CD4-positive, alpha-beta memory T cell (primary cell): Measurements from ENCODE around the gene ECM2. TPM values are rescaled to one million over a fixed set of nuclear protein-coding genes. Genes with fewer than 3 reads are reported as not detected.

Source experiments
- CTCF ChIA-PET: fragments of 350-600 bp; sonication (Branson Sonifier 250); formaldehyde crosslinking; loops from one replicate; lab custom pipeline; 2021; ENCODE audit warnings: inconsistent platforms; ENCODE audit not compliant: partially characterized antibody; lab: Charles Lee
- POLR2A ChIA-PET: fragments of 350-600 bp; sonication (Branson Sonifier 250); formaldehyde crosslinking; loops from one replicate; lab custom pipeline; 2021; ENCODE audit not compliant: partially characterized antibody; lab: Charles Lee
- DNase-seq, 5 donors: peaks; one replicate each; pipeline versions ENCODE4 v3.0.0 to v3.0.0-alpha.2; 2020 to 2022; ENCODE audit warnings: mixed read lengths in 1 of 5
- H3K27ac ChIP-seq: one replicate; pipeline ENCODE4 v1.7.0; 2013; ENCODE audit warnings: low read depth, low read length
- H3K27me3 ChIP-seq: 2 replicates; pipeline ENCODE4 v1.7.0; 2013; ENCODE audit warnings: mild to moderate bottlenecking, low read length, moderate library complexity; ENCODE audit not compliant: insufficient read depth
- H3K36me3 ChIP-seq: 2 replicates; pipeline ENCODE4 v1.7.0; 2013; ENCODE audit warnings: mild to moderate bottlenecking, low read length, moderate library complexity; ENCODE audit not compliant: insufficient read depth
- H3K4me1 ChIP-seq: 2 replicates; pipeline ENCODE4 v1.7.0; 2013; ENCODE audit warnings: mild to moderate bottlenecking, low read length, moderate library complexity; ENCODE audit not compliant: insufficient read depth
- H3K4me3 ChIP-seq, 2 donors: one replicate each; pipeline ENCODE4 v1.7.0; 2013; ENCODE audit warnings: low read length in 2 of 2, mild to moderate bottlenecking in 1 of 2
- H3K9me3 ChIP-seq, 2 donors: one replicate each; pipeline ENCODE4 v1.7.0; 2013; ENCODE audit warnings: low read length in 2 of 2, control low read depth in 1 of 2; ENCODE audit not compliant: control insufficient read depth in 1 of 2
- H3K27ac Mint-ChIP-seq, 7 donors: one replicate each; pipeline ENCODE4 v1.8.0; 2020 to 2021; ENCODE audit warnings: mixed read lengths in 7 of 7, mild to moderate bottlenecking in 6 of 7, inconsistent platforms in 3 of 7, moderate library complexity in 3 of 7
- H3K27me3 Mint-ChIP-seq, 2 donors: one replicate each; pipeline ENCODE4 v1.8.0; 2020 to 2021; ENCODE audit warnings: mixed read lengths in 2 of 2
- H3K36me3 Mint-ChIP-seq, 2 donors: one replicate each; pipeline ENCODE4 v1.8.0; 2020 to 2021; ENCODE audit warnings: mixed read lengths in 2 of 2, inconsistent platforms in 1 of 2, mild to moderate bottlenecking in 1 of 2
- H3K4me1 Mint-ChIP-seq, 4 donors: one replicate each; pipeline ENCODE4 v1.8.0; 2020 to 2021; ENCODE audit warnings: mixed read lengths in 4 of 4, mild to moderate bottlenecking in 1 of 4
- H3K4me3 Mint-ChIP-seq, 8 donors: one replicate each; pipeline ENCODE4 v1.8.0; 2020 to 2021; ENCODE audit warnings: mixed read lengths in 8 of 8, mild to moderate bottlenecking in 7 of 8, moderate library complexity in 6 of 8, inconsistent platforms in 3 of 8
- H3K9me3 Mint-ChIP-seq, 8 donors: one replicate each; pipeline ENCODE4 v1.8.0; 2020 to 2021; ENCODE audit warnings: mixed read lengths in 8 of 8, mild to moderate bottlenecking in 5 of 8, inconsistent platforms in 3 of 8, moderate library complexity in 1 of 8
- intact Hi-C: fragments of 100-400 bp; cut with micrococcal nuclease; formaldehyde crosslinking; loops from one replicate; pipeline ENCODE4 v1.15.1; 2023
- polyA plus RNA-seq, 2 donors: library from polyadenylated mRNA; unstranded; fragments of 300-500 nt; fragmentation: Illumina TruSeq; gene quantifications; one replicate each; pipeline ENCODE4 v1.2.3, GENCODE V29; 2021
- total RNA-seq, 2 experiments: library from RNA; stranded (reverse); gene quantifications; one replicate each; pipeline ENCODE4 v1.2.3, GENCODE V29; 2021

Gene ECM2
- total and polyA plus RNA-seq, 4 experiments from 2014 or later: not detected

DNA sequence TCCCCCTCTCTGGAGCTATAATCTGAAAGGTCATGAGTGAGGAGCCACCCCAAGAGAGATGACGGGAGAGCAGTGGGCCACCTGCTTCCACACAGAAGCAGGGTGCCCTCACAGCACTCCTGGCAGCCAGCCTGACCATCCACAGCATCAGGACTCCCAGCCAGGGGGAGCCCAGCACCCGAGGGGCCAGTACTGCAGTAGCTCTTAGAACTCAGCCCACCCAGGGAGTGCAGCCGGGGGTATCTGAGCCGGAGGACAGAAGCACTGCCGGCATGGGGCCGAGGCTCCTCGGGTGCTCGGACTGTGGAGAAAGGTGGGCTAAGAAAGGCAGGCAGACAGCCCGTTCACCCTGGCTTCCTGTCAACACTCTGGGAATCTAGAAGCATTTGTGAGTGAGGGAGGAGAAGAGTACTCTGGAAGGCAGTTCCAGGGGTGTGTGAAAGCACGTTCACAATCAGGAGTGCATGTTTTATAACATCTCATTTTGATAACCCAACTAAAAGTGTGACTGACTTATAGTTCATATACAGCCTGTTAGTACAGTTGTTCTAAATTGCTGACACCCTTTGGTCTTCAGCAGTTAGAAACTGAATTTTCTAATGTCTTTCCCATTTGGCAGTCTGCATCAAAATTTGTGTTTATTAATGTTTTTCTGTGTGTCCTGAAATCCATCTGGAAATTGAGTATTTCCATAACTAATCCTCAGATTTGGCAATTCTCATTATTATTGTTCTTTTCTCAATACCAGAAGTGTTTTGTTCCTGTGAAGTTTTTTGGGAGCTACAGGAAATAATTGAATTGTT is 27.6 kb downstream of the ECM2 start:
- intact Hi-C loops: no loop called here
- Mint-ChIP-seq H3K4me1 (peaks cover 0 to 4% (median 2%) of the 10 kb centered on the region in 4 donors), H3K9me3 (peaks cover 0 to 3% (median 0%) of the 10 kb centered on the region in 8 donors), H3K27me3 (no peaks in the 10 kb centered on the region), H3K4me3 (no peak overlapping the region), H3K36me3 (no peaks in the 10 kb centered on the region), H3K27ac (no peak overlapping the region)
- ChIA-PET CTCF (no interaction called here), POLR2A (no interaction called here)
- no peak for DNase-seq
- Histone ChIP-seq H3K4me1 (no peaks in the 10 kb centered on the region), H3K27me3 (no peaks in the 10 kb centered on the region), H3K36me3 (no peaks in the 10 kb centered on the region), H3K27ac (no peak overlapping the region), H3K9me3 (no peaks in the 10 kb centered on the region), H3K4me3 (no peak overlapping the region)

DNA sequence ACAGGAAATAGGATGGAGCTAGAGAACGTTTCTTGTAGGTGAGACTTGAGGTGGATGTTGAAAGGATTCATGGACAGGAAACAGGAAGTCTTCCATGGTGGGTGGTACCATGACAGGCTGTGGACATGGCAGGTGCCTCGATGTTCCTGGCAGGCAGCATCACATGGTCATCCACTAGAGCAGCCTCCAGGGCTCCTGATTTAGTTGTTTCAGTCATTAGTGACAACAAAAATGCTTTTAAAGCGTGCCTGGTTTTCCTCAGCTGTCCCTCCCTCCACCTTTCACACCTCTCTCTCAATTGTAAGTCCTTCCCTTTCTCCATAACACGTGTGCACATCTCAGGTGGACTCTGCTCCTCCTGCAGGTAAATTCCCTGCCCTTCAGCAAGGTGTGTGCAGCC is 28.3 kb downstream of the ECM2 start:
- H3K4me3 ChIP-seq: no peak overlapping the region
- H3K9me3 Mint-ChIP-seq: peaks cover 0 to 3% (median 0%) of the 10 kb centered on the region in 8 donors
- H3K9me3 ChIP-seq: no peaks in the 10 kb centered on the region
- intact Hi-C loops: no loop called here
- H3K36me3 Mint-ChIP-seq: no peaks in the 10 kb centered on the region
- H3K27ac ChIP-seq: no peak overlapping the region
- H3K4me3 Mint-ChIP-seq: no peak overlapping the region
- no peaks in the 10 kb centered on the region for H3K27me3 ChIP-seq
- CTCF ChIA-PET: no interaction called here
- POLR2A ChIA-PET: no interaction called here
- DNase-seq: no peak
- H3K4me1 Mint-ChIP-seq: peaks cover 0 to 4% (median 2%) of the 10 kb centered on the region in 4 donors
- no peaks in the 10 kb centered on the region for H3K27me3 Mint-ChIP-seq
- no peak overlapping the region for H3K27ac Mint-ChIP-seq
- no peaks in the 10 kb centered on the region for H3K4me1 ChIP-seq
- no peaks in the 10 kb centered on the region for H3K36me3 ChIP-seq

DNA sequence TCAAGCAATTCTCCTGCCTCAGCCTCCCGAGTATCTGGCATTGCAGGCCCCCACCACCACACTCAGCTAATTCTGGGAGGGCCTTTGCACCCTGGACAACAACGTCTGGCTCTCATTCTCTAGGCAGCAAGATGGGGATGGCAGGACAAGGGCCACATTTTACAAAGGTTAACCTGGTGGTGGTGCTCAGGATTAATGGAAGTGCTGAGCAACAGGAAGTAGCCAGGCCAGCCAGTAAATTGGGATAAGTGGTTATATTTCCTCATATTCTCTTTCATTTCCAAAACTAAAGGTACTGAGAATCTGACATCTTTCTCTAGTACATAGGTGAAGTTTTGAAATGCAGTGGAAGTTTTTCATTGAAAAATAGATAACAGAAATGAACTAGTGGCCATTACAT is 28.8 kb downstream of the ECM2 start:
- H3K36me3 Mint-ChIP-seq: no peaks in the 10 kb centered on the region
- Histone ChIP-seq H3K4me3 (no peak overlapping the region), H3K4me1 (no peaks in the 10 kb centered on the region), H3K36me3 (no peaks in the 10 kb centered on the region), H3K27me3 (no peaks in the 10 kb centered on the region), H3K27ac (no peak overlapping the region), H3K9me3 (no peaks in the 10 kb centered on the region)
- H3K27ac Mint-ChIP-seq: peak overlapping the region in 1 of 7 donors; percentile 67
- peaks cover 0 to 3% (median 0%) of the 10 kb centered on the region in 8 donors for H3K9me3 Mint-ChIP-seq
- no peaks in the 10 kb centered on the region for H3K27me3 Mint-ChIP-seq
- H3K4me3 Mint-ChIP-seq: no peak overlapping the region
- CTCF ChIA-PET: no interaction called here
- POLR2A ChIA-PET: no interaction called here
- no peak for DNase-seq
- peaks cover 0 to 4% (median 2%) of the 10 kb centered on the region in 4 donors for H3K4me1 Mint-ChIP-seq
- intact Hi-C loops: no loop called here

DNA sequence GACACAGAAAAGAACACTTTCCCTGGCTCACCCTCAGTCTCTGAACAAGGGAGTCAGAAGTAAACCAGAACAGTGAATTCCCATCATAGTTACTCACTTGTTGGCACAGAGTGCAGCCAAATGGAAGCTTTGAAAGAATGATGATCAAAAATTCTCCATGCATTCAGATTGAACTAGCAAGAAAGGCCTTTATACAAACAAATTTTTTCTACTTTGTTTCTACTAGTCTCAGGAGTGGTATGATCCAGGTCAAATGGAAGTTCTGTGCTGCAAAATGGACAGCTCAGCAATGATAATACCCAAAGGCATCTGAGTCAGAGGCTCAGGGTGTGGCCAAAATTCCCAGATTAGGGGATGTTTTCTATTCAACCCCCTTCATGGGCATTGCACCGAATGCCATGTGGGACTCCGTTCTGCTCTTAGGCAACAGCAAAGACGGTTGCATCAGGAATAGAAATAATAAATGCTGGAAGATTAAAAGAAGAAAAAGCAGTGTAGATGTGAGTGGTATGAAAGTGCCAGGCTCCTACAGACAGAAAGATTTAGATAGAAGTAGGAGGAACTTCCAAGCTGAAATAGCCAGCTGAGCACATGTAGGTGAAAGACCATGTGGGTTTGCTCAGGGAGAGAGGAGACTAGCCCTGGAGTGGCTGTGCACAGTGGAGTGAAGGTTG is 29.5 kb downstream of the ECM2 start:
- ChIA-PET POLR2A (no interaction called here), CTCF (no interaction called here)
- peaks cover 0 to 3% (median 0%) of the 10 kb centered on the region in 8 donors for H3K9me3 Mint-ChIP-seq
- no peak overlapping the region for H3K4me3 Mint-ChIP-seq
- Histone ChIP-seq H3K36me3 (no peaks in the 10 kb centered on the region), H3K4me3 (no peak overlapping the region), H3K27ac (no peak overlapping the region), H3K9me3 (no peaks in the 10 kb centered on the region), H3K4me1 (no peaks in the 10 kb centered on the region), H3K27me3 (no peaks in the 10 kb centered on the region)
- H3K27ac Mint-ChIP-seq: no peak overlapping the region
- no peaks in the 10 kb centered on the region for H3K27me3 Mint-ChIP-seq
- no peaks in the 10 kb centered on the region for H3K36me3 Mint-ChIP-seq
- H3K4me1 Mint-ChIP-seq: peaks cover 0 to 4% (median 2%) of the 10 kb centered on the region in 4 donors
- no peak for DNase-seq
- intact Hi-C loops: no loop called here

DNA sequence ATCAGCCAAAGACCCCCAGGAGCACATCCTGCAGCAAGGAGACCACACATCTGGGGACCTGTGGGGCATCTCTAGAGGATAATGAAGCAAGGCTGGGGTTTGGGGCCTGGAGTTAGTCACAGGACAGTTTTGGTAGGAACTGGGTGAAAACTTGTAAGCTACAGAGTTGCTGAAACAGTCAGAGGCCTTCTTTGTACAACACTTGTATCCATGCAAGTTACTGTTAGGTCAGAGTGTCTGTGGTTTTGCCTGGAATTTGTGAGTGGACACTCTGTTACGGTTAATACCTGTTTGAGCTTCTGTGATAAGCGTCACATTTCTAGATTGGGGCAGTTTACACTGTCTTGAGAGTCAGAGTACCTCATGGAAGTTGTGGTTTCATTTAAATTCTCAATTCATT is 30.9 kb downstream of the ECM2 start:
- Histone ChIP-seq H3K4me3 (no peak overlapping the region), H3K4me1 (no peaks in the 10 kb centered on the region), H3K27ac (no peak overlapping the region), H3K36me3 (no peaks in the 10 kb centered on the region), H3K27me3 (no peaks in the 10 kb centered on the region), H3K9me3 (no peaks in the 10 kb centered on the region)
- DNase-seq: no peak
- no peak overlapping the region for H3K4me3 Mint-ChIP-seq
- POLR2A ChIA-PET: no interaction called here
- CTCF ChIA-PET: no interaction called here
- intact Hi-C loops: loop anchor here (5.0 kb wide), 1 partner anchor 287 kb away; no protein-coding TSS in a partner anchor
- no peaks in the 10 kb centered on the region for H3K36me3 Mint-ChIP-seq
- no peaks in the 10 kb centered on the region for H3K27me3 Mint-ChIP-seq
- H3K27ac Mint-ChIP-seq: no peak overlapping the region
- peaks cover 0 to 4% (median 2%) of the 10 kb centered on the region in 4 donors for H3K4me1 Mint-ChIP-seq
- peaks cover 0 to 3% (median 0%) of the 10 kb centered on the region in 8 donors for H3K9me3 Mint-ChIP-seq

DNA sequence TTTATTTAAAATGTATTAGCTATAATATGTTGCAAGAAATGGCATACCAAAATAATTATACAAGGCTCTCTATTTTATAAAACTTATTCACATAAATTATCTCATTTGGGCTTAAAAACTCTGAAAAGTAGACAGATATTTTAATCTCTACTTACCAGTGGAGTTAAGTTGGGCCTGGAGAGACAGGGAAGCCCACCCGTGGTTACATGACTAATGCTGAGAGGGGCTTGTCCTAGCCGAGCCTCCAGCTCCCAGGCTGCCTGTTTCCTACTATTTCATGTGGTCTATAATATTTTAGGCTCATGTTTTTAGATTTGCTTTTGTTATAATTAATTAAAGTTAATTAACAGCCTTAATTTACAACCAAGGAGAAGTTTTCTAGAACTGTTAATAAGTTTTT is 32.6 kb downstream of the ECM2 start:
- H3K4me1 Mint-ChIP-seq: peaks cover 0 to 4% (median 2%) of the 10 kb centered on the region in 4 donors
- no peak overlapping the region for H3K27ac ChIP-seq
- no peaks in the 10 kb centered on the region for H3K27me3 Mint-ChIP-seq
- H3K27ac Mint-ChIP-seq: no peak overlapping the region
- no peak overlapping the region for H3K4me3 ChIP-seq
- no peaks in the 10 kb centered on the region for H3K9me3 ChIP-seq
- ChIA-PET POLR2A (no interaction called here), CTCF (no interaction called here)
- no peaks in the 10 kb centered on the region for H3K27me3 ChIP-seq
- no peak for DNase-seq
- intact Hi-C loops: loop anchor here (5.0 kb wide), 1 partner anchor 289 kb away; no protein-coding TSS in a partner anchor
- no peaks in the 10 kb centered on the region for H3K36me3 ChIP-seq
- H3K9me3 Mint-ChIP-seq: peaks cover 0 to 3% (median 0%) of the 10 kb centered on the region in 8 donors
- H3K36me3 Mint-ChIP-seq: no peaks in the 10 kb centered on the region
- no peak overlapping the region for H3K4me3 Mint-ChIP-seq
- no peaks in the 10 kb centered on the region for H3K4me1 ChIP-seq

DNA sequence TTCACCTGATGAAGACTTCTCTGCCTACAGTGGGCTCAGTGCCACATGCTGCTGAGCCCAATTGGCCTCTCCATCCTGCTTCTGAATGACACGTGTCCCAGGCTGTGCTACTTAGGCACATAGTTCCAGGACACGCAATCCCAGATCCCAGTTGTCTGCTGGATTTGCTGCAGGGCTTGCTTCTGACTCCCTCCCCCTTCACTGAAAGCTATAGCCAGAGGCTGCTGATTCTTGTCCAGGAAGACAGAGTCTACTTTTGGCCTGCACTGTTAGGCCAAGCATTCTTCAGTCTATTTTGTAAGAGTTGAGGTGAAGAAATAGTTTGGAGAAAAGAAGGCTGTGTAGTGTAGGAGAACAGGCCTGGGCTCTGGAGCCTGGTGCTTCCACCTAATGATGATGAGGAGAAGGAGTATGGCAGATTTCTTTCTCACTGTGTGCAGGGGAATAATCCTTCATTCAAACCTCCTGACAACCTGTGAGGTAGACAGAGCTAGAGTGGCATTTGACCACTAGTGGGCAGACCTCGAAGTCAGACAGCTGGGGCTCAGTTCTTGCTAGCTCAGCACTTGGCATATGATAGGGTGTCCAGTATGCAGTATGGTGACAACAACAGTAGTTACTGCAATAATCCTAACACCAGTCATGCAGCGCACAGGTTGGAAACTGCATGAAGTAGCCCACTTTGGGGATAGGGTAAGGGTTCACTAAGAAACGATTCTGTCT is 34.0 kb downstream of the ECM2 start:
- no peak for DNase-seq
- Histone ChIP-seq H3K9me3 (no peaks in the 10 kb centered on the region), H3K27me3 (no peaks in the 10 kb centered on the region), H3K36me3 (no peaks in the 10 kb centered on the region), H3K4me1 (no peaks in the 10 kb centered on the region), H3K27ac (no peak overlapping the region), H3K4me3 (no peak overlapping the region)
- Mint-ChIP-seq H3K4me3 (no peak overlapping the region), H3K27me3 (no peaks in the 10 kb centered on the region), H3K36me3 (no peaks in the 10 kb centered on the region), H3K4me1 (peaks cover 0 to 4% (median 0%) of the 10 kb centered on the region in 4 donors), H3K27ac (no peak overlapping the region), H3K9me3 (no peaks in the 10 kb centered on the region)
- intact Hi-C loops: loop anchor here (5.0 kb wide), 1 partner anchor 290 kb away; no protein-coding TSS in a partner anchor
- CTCF ChIA-PET: no interaction called here
- POLR2A ChIA-PET: no interaction called here
